T-helper 22 cell (primary cell): ENCODE results near the gene PIP4K2A.
"Not testable (repeated sequence)": the region's sequence is repeated elsewhere in the genome, so short reads cannot be mapped to it uniquely, and the experiment has no call there.

Experiments
- DNase-seq: peaks from one replicate; pipeline ENCODE4 v3.0.0-alpha.2; 2020; ENCODE audit warnings: low read depth

PIP4K2A gene

DNA sequence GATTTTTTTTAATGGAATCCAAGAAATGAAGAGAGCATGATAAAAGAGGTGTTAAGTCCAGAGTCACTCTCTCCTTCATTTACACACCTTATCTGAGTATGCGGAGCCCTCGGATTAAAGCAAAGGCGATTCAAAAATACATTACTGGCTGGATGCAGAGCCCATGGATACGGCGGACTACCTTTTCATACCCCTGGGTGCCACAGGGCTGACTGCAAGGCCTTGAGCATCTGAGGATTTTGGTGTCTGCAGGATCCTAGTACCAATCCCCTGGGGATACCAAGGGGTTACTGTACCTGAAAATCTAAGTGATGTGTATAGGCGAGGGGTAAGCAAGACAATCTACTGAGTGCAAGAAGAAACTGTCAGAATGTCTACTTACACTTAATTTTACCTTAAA, 20.5 kb downstream of the PIP4K2A start:
- DNase-seq = no peak

DNA sequence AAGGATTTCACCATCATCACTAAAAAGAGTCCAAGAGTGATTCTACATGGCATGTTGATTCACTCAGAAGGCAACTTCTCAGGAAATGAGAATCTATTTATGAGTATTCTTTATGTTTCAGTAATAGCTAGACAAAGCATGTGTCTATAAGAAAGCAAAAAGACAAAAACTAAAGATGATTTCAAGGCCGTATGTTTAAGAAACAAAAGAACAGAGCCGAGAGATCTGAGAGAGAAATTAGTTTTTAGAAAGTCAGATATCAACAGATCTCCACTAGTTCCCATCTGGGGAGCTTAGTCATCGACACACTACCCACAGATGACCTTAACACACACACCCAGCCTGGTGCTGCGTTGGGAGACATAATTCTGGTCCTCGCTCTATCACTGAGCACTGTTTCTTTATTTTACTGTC, 21.0 kb downstream of the PIP4K2A start:
- no peak for DNase-seq

DNA sequence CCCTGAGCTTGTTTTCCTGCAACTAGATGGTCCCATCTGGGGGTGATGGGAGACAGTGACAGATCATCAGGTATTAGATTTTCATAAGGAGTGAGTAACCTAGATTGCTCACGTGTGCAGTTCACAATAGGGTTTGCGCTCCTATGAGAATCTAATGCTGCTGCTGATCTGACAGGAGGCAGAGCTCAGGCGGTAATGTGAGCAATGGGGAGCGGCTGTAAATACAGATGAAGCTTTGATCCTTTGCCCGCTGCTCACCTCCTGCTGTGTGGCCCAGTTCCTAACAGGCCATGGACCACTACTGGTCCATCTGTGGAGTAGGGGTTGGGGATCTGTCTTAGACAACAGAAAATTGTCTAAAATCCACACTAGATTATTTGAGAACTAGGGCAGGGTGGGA, 22.3 kb downstream of the PIP4K2A start:
- DNase-seq = not testable (repeated sequence)

DNA sequence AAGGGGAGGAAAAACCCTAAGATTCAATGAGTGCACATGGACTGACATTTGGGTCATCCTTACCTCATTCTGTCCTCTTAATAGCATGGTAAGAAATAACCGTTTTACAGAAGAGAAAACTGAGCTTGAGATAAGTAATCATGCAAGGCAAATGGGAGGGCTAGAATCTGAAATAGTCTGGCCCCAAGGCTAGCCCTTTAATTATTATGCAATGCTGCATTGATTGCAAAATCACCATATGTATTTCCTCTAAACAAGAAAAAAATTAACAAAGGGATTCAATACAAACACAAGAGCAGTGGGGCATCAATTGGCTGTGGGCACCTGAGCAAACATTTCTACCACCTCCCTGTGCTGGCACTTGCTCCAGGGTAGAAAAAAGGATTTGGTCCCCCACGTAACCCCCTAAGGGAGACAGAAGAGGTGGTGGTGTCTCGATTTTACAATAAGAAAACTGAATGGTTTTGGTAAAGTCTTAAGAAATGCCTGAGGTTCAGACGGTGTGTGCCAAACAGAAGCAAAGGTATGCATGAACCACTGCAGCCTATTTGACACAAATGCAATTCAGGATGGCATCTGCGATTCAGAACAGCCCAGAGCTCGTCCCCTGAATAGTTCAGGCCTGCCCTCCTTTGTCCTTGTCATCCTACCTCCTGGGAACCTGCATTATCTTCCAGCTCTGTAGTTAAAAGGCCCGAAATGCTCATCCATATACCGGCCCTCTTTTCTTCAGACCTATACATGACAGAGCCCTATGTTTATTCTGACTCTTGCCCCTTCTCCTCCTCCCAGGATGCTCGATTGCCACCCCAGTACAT, 23.6 kb downstream of the PIP4K2A start:
- no peak for DNase-seq

DNA sequence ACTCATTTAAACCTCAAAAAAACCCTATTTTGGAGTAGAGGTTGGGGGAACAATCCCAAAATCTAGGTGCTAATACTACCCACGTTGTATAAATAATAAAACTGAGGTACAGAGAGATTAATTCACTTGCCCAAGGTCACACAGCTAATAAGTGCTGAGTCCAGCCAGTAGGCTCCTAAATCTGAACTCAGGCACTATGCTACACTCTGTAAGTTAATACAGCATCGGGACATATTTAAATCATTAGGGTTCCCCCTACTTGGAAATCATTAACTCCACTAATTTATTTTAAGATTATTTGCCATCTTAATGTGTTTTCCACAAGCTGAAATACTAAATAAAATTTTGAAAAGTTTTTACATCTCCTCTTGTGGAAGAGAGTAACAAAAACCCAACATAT, 24.2 kb downstream of the PIP4K2A start:
- DNase-seq = no peak

DNA sequence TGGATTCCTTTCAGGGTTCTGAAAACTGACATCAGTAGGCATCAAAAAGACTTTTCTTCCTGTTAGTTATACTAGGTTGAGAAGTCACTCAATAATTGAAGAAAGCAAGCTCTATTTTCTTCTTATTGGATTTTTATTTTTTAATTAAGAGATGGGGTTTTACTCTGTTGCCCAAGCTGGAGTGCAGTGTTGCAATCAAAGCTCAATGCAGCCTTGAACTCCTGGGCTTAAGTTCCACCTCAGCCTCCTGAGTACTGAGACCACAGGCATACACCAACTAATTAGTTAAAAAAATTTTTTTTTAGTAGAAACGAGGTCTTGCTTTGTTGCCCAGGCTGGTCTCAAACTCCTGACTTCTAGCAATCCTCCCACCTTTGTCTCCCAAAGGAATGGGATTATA, 28.0 kb downstream of the PIP4K2A start:
- DNase-seq = no peak

DNA sequence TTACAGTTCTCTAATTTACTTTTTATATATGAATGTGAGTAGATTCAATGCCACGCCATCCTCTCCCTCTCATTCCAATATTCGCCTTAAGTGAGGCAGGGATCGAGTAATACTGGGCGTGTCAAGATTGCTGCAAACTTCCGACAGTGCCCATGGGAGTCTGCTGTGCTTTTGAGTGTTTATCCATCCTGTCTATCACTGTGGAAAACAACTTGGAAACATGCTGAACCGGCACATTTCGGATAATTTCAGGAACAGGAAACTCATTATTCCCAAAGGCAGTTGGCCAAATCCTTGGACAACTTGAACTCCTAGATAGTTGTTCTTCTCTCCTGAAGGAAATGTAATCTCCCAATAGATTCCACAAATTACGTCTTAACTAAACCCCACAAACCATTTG, 28.5 kb downstream of the PIP4K2A start:
- no peak for DNase-seq

DNA sequence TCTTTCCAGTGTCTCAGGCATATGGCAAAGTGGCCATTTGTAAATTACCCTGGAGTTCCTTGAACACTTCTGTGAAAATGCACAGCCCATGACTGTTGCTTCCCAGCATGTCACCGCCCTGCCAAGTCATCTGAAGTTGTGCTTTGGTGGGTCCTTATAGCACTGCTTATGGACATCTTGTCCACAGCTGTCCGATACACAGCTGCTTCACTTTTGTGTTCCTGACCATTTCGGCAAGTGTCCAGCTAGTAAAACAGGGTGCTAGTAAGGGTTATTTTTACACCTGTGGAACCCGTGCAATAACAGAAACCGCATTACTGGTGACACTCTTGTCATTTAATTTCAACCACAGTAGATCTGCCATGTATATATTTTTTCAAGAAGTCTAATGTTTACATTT, 29.7 kb downstream of the PIP4K2A start:
- DNase-seq = no peak

DNA sequence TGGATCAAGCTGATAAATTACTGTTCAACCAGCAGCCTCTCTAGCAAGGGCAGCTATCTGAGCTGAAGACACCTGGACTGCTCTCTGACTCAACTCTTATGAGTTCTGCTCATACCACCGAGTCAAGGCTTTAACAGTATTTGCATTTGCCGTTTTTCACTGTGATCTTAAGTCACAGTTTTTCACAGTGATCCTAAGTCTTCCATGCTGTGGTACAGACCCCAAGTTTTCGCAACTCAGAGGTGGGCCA, 31.3 kb downstream of the PIP4K2A start:
- no peak for DNase-seq

DNA sequence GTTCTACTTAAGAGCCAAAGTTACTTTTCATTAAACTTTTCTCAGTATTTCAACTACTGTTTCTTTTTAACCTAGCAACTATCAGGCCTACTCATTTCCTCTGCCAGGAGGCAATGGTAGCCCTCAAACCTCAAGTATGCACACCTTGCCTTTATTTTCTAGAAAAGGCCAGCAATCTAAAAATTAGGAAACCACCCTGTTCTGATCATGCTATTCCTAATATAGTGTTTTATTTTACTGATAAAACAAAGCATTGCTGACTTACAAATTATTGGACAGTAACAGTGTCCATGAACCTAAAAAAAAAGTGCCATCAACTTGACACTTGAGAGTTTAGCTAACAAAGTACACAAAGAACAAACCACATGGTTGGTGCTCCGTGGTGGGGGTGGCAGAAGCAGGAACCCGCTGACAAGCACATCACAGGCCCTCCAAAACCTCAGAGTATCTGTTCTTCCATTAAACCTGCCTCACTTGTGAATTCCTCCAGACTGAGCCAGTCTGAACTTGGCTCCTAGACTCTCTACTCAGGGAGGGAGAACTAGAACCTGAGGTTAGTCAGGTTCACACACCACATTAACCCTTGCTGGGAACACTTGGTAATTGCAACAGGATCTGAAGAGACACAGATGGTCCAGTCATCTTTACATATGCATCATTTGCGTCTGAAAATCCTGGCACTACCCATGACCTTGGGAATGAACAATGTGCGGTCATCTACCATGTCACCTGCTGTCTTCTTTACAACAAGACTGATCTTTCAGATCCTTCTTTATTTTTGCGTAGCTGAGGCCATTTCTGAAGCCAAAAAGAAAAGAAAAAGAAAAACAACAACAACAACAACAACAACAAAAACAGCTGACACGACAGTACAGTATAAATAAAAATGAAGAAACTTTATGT, 31.9 kb downstream of the PIP4K2A start:
- peak; percentile 51 for DNase-seq

DNA sequence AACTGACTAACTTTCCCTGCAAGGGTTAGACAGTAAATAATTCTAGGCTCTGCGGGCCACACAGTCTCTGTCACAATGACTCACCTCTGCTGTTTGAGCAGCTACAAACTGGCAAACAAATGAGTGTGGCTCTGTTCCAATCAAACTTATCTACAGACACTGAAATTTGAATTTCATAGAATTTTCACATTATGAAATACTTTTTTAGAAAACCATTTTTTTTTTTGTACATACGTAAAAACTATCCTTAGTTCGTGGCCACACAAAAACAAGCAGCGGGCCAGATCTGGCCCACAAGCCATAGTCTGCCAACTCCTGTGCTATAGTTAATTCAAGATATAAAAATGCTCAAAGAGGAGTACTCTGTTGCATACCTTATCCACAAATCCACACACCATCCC, 32.6 kb downstream of the PIP4K2A start:
- DNase-seq = peak; percentile 57

DNA sequence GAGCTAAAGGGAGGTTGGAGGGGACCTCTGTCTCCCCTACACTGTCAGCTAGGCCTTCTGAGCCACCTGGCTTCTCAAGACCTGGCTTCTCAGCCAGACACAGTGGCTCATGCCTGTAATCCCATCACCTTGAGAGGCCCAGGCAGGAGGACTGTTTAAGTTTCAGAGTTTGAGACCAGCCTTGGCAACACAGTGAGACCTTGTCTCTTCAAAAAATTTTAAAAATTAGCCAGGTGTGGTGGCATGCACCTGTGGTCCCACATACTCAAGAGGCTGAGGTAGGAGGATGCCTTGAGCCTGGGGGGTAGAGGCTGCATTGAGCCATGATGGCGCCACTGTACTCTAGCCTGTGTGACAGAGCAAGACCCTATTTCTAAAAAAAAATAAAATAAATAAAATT, 33.1 kb downstream of the PIP4K2A start:
- DNase-seq = no peak

DNA sequence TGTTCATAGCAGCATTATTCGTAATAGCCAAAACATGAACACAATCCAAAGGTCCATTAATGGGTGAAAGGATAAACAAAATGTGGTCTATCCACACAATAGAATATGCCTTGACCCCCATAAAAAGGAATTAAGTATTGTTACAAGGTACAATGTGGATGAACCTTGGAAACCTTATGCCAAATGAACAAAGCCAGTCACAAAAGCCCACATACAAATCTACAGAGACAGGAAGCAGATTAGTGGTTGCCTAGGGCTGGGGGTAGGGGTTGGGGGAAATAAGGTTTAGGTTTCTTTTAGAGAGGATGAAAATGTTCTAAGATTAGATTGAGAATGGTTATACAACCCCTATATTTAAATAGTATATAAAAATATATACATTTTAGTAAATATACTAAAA, 34.8 kb downstream of the PIP4K2A start:
- DNase-seq = no peak

DNA sequence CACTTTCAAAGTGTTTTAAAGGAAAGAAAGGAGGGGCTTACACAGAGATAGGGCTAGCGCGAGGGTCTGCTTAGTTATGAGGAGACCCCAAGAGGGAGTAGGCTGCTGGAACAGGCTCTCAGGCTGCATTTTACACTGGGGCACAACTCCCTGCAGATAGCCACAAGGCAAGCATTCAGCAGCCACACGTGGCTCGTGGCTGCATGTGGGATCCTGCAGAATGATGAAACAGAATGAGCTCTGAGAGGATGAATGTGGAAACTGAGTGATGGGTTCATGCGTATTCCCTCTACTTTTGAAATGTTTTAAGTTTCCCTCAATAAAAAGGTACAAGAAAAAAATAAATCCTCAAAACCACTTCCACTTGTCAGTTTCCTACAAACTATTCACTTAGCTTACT, 37.0 kb downstream of the PIP4K2A start:
- no peak for DNase-seq

DNA sequence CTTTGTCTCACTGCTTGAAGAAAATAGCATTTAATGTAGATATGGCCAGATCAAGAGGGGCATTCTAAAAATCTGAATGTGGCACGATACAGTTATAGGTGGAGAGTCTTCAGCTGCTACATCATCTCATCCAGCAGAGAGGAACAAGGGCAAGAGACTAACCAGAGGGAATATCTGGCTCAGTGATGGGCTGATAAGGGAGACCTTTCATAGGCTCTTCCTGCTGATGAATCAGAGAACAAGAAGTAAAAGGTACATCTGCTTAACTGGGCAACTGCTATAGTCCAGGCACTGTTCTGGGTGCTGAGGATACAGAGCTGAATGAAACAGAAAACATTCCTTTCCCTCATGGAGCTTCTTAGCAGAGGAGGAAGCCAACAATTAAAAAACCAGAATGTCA, 37.9 kb downstream of the PIP4K2A start:
- no peak for DNase-seq

DNA sequence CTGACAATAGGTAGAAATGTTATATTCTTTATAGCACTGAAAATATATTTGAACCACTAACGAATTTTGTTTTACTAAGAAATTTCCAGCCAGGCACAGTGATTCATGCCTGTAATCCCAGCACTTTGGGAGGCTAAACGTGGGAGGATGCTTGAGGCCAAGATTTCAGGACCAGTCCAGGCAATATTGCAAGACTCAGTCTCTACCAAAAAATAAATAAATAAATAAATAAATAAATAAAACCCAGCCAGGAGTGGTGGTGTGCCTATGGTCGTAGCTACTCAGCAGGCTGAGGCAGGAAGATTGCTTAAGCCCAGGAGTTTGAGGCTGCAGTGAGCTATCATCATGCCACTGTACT, 39.8 kb downstream of the PIP4K2A start:
- no peak for DNase-seq

DNA sequence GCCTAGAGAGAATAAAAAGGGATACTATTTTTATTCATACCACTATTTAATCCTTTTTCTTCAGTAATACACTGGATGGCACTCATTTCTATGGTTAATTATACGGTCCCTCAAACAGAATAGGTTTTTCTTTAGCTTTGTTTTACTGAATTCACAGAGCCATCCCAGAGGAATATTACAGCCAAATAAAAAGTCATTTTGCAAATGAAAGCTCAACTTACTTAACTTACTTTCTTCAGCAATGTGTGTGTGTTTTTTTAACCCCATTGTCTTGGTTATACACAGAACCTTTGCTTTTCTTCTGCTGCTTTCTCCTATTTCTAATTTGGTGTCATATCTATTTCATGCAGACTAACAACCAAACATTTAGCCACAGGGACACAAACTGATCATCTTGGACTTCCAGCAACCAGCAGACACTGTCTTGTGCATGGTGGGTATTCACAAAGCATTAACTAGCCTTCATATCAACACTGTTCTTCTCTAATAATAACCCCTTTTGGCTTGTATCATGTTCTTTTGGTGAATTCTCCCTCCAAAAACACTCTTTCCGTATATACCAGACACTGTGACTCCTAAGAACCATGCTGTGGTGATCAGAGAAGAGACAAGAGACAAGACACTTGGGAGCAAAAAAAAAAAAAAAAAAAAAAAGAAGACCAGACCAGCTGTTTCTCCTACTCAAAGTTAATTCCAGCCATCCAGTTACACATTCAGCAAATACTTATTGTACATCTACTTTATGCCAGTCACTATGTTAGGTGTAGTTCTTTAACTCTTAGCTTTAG, 40.4 kb downstream of the PIP4K2A start:
- DNase-seq = no peak

DNA sequence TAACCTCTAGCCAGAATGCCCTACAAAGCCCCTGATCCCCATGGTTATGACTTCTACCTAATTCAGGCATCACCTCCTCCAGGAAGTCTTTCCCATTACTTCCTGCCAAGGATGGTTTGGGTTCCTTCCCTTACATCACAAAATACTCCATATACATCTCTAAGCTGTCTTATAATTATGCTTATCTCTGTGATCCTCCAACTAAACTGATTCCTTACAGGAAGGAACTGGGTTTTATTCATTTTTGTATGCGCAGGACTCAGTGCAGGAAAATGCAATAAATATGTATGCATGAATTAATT, 41.3 kb downstream of the PIP4K2A start:
- DNase-seq = no peak

DNA sequence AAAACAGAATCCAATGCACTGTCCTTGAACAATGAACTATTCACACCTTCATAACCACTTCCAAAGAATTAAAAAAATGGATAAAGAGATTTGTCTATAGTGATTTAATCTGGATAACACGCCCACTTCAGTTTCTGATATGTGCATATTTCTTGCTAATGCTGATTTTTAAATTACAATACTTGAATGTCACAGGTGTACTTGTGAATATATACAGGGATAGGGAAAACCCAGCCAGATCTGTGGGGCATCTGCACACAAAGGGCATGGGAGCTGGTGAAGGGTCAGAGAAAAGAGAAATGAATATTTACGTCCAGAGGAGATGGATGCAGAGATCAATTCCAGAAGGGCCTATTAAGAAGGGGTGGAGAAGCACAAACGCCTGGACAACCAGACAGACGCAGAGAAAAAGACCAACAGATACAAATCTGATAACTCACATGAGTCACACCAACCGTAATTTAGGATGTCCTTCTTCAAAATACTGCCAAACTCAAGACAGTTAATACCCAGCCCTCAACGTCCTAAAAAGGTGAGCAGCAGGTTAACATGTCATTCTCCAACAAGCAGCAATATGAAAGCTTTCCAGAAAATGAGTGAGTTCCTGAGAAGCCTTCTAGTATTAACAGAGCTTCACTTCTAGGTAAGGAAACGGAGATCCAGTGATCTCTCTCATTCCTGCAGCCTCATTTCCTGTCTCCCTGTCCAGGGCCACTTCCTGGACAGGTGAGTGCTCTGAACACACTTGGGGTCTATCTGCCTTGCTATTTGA, 41.9 kb downstream of the PIP4K2A start:
- no peak for DNase-seq

DNA sequence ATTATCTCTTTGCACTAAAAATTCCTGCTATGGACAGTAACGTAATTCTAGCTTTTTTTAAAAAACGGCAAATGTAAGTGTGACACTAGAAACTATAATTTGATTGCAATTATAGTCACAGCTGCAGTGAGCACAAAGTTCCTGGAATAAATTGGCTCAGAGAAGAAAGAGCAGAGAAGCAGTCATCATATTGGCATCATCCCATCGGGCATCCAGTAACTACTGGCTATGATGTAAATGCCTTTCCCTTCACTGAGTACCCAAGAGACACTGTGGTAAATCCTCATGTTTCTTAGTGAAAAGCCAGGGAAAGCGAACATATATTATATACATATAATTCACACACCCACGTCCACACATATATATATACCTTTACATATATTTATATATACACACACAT, 43.6 kb downstream of the PIP4K2A start:
- DNase-seq = no peak

DNA sequence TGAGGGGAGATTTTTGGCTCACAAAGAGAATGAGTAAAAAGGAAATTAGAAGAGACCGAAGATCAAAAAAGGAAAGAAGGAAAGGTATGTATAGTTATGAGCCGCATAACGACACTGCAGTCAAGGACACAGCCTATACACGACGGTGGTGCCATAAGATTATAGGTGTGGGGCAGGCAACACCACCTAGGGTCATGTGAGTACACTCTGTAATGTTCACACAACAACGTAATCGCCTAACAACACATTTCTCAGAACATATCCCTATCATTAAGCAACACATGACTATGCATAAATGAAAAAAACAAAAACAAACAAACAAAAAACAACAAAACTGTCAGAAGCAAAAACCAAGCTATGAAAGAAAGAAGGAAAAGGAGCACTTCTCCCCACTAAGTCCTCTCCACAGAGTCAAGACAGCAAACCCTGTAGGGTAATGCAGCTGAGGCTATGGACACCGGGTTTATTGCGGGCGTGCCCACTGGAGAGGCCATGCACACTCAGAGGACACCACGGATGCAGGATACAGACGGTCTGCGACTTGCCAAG, 45.1 kb downstream of the PIP4K2A start:
- DNase-seq = no peak

DNA sequence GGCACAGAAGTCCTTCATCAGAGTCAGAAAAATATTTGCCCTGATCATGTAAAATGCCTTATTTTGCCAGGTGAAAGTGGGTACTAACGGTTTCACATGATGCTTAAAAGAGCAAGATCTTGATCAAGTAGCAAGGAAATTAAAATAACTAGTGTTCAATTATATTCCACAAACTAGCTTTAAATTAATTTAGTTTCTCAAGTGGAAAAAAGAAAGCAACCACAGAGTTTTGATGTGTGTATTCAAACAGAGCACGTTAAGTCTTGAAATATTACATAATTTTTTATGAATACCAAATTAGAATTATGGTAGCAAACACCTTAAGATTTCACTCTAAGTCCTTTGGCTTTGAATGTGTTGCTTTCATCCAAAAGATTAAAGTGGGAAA, 47.3 kb downstream of the PIP4K2A start:
- no peak for DNase-seq
